HG03159 (cell line): ENCODE measurements around the gene STPG3.
A peak's percentile ranks its signal among the peaks of the same experiment; 100 is the strongest.

Source experiments
- ATAC-seq: cut with Tn5 transposase; IDR thresholded peaks from one replicate; pipeline ENCODE4 v1.9.1; 2021; ENCODE audit warnings: mild to moderate bottlenecking, moderate library complexity; ENCODE audit not compliant: unreplicated experiment

Gene STPG3

DNA sequence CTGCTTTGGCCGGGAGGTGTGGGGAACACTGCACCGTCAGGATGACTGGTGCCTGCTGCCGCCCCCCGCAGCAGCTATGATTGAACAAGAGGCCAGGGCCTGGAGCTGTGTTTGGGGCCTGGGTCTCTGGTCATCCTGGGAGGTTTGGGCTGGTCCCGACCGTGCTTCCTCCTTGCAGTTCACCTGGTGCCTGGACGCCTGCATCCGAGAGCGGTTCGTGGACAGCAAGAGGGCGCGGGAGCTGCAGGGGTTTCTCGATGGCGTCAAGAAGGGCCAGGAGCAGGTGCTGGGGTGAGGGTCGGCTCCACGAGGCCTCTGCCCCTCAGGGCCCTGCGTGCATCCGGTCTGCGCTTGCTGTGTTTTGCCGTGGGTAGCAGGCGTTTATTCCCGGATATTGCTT lies 13.0 kb downstream of the STPG3 start:
- ATAC-seq = no peak

DNA sequence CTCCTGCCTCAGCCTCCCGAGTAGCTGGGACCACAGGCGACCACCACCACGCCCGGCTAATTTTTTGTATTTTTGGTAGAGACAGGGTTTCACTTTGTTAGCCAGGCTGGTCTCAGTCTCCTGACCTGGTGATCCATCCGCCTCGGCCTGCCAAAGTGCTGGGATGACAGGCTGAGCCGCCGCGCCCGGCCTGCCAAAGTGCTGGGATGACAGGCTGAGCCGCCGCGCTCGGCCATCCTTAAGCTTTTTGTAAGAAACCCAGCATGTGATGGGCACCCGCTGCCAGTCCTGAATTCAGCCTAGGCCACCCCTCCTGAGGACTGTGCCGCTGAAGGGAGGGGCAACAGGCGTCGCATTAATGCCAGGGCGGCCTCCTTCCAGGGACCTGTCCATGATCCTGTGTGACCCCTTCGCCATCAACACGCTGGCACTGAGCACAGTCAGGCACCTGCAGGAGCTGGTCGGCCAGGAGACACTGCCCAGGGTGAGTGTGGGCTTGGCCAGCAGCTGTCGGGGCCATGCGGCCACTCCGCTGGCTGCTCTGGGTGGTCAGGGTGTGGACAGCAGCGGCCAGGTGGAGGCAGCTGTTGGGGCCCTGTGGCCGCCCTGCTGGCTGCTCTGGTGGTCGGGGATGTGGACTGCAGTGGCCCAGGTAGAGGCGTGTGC lies 14.5 kb downstream of the STPG3 start:
- ATAC-seq = no peak

DNA sequence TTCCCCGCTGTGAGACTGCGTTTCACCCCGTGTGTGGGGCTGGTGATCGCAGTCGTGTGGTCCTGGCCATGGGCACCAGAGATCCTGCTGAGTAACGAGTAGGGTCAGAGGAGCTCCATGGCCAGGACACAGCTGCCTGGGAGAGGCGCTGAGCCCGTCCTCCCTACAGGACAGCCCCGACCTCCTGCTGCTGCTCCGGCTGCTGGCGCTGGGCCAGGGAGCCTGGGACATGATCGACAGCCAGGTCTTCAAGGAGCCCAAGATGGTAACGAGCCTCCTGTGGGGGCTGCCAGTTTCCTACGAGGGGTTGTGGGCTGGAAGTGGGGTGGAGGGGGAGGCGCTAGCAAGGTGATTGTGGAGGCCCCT lies 15.1 kb downstream of the STPG3 start:
- ATAC-seq = no peak

DNA sequence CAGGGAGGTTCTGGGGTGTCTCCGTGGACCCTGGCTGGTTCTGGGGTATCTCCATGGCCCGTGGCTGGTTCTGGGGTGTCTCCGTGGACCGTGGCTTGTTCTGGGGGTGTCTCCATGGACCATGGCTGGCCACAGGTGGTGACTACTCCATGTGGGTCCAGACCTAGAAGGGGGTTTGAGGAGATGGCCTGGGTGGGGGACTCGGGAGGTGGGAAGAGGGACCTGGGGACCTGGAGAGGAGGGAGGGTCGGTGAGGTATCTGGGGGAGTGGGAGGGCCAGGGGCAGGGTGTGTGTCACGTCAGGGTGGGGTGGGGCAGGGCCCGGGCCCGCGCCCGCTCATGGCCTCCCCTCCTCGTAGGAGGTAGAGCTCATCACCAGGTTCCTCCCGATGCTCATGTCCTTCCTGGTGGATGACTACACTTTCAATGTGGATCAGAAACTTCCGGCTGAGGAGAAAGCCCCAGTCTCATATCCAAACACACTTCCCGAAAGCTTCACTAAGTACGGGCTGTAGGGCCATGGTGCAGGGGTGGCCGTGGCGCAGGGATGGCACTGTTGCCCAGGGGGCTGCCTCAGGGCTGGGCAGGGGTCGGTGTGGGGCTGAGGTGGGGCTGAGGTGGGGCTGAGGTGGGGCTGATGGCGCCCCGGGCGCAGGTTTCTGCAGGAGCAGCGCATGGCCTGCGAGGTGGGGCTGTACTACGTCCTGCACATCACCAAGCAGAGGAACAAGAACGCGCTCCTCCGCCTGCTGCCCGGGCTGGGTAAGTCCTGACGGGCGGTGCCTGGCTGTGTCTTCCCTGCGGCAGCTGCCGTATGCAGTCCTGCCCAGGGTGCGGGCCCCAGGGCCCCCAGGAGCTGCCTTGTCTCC lies 15.7 kb downstream of the STPG3 start:
- ATAC-seq = no peak

DNA sequence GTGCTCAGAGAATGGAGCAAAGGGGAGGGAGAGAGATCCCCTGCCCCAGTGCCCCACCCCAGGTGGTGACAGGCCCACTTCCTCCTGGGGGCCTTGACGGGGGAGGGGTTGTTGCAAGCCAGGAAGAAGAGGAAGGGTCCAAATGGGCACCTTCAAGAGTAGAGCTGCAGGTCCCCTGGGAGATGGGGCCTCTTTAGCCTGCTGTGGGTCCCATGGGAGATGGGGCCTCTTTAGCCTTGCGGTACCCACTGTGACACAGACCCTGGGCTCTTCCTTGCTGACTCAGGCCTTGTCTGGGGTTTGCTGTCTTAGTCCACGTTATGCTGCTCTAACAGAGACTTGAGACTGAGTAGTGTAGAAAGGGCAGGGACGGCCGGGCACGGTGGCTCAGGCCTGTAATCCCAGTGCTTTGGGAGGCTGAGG lies 16.9 kb downstream of the STPG3 start:
- ATAC-seq = no peak

GRCh38 chr9:137268538-137269201 lies 17.6 kb downstream of the STPG3 start:
- no peak for ATAC-seq

DNA sequence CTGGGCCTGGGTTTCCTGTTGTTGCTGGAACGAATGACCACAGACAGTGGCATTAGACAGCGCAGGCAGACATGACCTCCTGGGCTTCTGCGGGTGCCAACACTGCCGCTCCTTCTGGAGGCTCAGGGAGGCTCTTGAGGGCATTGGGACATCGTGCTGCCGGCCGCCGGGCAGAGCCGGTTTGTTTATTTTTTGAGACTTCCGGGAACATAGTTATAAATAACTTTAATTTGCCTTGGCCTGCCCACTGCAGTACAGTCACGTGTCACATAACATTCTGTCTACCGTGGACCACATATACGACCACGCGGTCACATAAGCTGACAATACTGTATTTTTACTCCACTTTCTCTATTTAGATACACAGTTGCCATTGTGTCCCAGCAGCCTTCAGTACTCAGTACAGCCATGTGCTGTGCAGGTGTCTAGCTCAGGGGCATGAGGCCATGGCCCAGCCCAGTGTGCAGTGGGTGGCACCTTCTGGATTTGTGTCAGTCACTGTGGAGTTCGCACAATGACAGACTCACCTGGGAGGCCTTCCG lies 18.2 kb downstream of the STPG3 start:
- no peak for ATAC-seq

DNA sequence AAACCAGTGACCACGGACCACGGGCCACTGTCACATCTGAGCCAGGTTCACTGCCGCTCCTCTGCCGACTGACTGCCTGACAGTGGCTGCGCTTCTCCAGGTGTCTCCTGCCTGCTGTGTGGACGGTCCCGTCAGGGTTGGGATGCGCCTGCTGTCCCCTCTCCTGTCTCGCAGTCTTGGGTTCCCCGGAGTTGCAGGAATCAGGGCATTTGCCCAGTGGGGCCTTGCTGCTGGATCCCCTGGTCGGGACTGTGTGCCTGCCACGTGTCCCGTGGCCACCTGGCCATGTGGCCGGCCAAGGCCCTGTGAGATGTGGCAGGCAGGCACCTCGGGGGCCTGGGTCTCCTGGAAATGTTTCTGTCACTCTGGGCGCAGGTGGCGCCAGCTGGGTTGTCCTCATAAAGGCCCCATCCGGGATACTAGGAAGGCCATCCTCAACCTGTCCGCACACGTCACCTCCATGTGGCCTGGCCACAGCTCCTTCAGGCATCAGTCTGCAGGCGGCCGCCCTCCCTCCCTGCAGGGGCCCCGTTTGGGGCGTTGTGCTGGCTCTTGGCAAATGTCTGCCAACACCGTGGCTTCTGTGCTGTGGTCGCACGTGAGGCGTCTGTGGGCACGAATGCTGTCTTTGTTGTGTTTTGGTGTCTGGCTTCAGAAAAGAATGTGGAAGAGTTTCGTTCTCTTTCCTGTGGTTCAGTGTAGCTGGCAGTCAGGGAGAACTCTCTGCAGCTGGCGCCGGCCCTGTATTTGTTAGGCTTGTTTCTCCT lies 20.0 kb downstream of the STPG3 start:
- ATAC-seq = no peak

DNA sequence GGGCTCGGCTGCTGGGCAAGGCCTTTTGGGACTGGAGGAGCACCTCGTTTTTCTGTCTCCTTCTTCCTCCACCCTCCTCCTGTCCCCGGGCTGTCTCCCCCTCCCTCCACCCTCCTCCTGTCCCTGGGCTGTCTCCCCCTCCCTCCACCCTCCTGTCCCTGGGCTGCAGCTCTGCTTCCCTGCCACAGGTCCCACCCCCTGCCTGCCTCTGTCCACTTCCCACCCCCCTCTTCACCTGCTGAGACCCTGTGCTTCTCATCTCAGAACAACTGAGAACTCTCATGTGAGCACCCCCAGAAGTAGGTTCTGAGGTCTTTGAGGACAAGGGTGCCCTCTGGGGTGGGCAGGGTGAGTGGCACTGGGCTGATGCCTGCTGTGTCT lies 20.6 kb downstream of the STPG3 start:
- ATAC-seq = no peak

- ATAC-seq = no peak
Measured at GRCh38 chr9:137272241-137273094, 21.4 kb downstream of the STPG3 start.

DNA sequence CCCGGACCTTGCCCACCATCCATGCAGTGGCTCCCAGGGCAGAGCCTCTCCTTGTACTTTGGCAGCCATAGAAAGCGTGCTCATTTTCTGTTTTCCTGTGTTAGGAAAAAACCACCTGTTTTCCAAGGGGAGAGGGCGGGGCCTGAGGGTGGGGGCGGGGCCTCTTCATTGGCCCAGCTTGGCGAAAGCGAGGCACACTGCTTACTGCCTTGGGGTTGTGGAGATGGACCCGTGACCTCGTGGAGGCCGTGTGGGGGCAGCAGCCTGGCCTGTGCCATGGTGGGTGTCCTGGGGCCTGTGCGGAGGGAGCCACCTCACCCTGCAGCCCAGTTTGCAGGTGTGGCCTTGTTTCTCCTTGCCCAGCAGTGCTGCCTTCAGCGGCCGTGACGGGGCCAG lies 22.0 kb downstream of the STPG3 start:
- ATAC-seq = no peak

- ATAC-seq = no peak
Measured at GRCh38 chr9:137273611-137274320, 22.7 kb downstream of the STPG3 start.

DNA sequence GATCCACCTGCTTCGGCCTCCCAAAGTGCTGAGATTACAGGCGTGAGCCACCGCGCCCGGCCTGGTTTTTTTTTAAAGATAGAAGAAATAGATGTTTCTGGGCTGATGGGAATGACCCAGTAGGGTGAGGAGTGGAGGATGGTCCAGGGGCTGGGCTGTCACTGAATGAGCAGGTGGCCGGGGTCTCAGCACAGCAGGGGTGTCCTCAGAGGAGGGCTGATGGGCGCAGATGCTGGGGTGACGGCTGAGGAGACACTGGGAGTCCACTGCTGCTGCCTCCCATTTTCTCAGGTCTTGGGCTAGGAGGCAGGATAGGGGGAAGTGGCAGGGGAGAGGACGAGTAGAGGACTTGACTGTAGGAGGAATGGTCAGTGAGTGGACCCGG lies 24.1 kb downstream of the STPG3 start:
- ATAC-seq = no peak

GRCh38 chr9:137275588-137276472 lies 24.7 kb downstream of the STPG3 start:
- no peak for ATAC-seq

DNA sequence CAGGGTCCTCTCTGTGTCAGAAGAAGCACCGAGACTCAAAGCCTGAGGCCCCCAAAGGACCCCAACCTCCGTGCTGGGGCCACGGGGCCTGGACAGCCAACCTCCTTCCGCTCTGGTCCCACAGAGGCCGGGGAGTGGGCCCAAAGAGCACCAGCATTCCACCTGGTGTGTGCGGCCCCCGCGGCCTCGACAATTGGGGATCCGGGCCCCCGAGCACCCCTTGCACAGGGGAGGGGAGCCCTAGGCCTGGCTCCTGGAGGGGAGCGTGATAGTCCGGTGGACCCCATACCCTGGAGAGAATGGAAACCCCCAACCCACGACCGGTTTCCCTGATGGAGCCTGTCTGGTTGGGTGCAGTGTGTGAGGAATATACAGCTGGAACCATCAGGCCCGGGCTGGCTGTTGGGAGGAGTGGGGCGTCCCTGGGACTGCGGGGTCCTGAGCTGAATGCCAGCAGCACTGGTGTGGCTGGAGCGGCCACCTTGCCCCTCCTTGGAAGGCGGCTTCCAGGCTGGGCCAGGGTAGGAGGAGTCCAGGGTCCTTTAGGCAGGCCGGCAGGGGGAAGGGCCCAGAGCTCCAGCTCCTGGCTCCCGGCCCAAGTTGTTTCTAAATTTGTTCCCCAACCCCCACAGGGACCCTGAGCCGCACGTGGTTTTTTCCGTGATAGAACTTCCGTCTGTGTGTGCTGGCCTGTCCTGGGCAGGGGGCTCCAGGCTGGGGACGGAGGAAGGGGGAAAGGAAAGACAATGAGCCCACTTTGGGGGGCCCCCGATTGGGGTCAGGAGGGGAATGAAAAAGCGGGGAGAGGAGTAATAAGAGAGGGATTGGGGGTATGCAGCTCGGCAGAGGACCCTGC lies 25.6 kb downstream of the STPG3 start:
- ATAC-seq = peak; percentile 16

DNA sequence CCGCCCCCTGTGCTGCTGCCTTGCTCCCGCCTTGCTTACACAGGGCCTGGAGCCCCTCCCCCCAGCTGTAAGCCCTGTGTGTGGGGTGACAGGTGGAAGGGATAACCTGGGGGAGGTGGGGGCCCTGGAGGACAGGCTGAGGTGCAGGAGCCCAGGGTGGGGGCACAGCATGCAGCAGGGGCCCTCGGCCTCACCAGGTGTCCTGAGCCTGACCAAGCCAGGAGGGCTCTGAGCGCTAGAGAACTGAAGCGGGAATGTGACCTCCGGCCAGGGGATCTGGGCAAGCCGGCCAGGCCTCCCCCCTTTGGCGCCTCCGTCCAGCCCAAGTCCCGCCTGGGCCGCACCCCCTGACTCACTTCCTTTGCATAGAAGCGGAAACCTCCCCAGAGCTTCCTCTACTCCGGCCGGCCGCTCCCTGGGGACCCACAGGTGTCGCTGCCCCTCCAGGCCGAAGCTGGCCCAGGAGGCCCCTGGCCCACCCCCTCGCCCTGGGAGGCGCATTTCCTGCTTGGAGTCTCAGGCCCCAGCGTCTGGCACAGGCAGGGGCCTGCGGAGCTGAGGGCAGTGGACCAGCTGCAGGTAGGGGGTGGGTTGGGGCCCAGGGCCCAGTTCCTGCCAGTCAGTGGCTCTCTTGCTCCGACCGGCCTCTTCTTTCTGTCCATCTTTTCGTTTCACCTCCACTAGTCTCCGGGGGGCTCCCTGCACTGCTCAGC lies 26.4 kb downstream of the STPG3 start, which contains the start of gene TOR4A:
TOR4A (plus strand) TSS at position 398 of the 713 bp plus-strand sequence. CDS start 964 bp downstream, outside the sequence.
- ATAC-seq = peak; percentile 67
